Uterus (tissue), 2 donors: ENCODE measurements around the gene CFAP92.

Experiments
- CTCF ChIP-seq, 4 experiments: fragments of 200-600 bp in 2 of 4; fragments of 450-650 bp in 2 of 4; sonication (generic) in 2 of 4; IDR thresholded peaks; one replicate each; pipeline ENCODE4 v1.5.1; 2016 to 2019; ENCODE audit warnings: antibody characterized with exemption in 4 of 4, mild to moderate bottlenecking in 2 of 4, moderate library complexity in 1 of 4
- POLR2A ChIP-seq, 2 donors: fragments of 450-650 bp; IDR thresholded peaks; one replicate each; pipeline ENCODE4 v1.6.1; 2016; ENCODE audit warnings: antibody characterized with exemption in 2 of 2, mild to moderate bottlenecking in 1 of 2, moderate library complexity in 1 of 2

- TF ChIP-seq CTCF (IDR thresholded peaks at IDR 0.05) (no peak), POLR2A (IDR thresholded peaks at IDR 0.05) (no peak)
Measured at GRCh38 chr3:128945041-128945877, 48.6 kb downstream of the CFAP92 start.
